ENCODE data around the gene TBR1. TPM values are rescaled to one million over a fixed set of nuclear protein-coding genes. Genes with fewer than 3 reads are reported as not detected.

Gene TBR1
- total and polyA plus RNA-seq, 3 donors from 2014 or later = 0.92 to 5.3 (median 2.4) TPM

DNA sequence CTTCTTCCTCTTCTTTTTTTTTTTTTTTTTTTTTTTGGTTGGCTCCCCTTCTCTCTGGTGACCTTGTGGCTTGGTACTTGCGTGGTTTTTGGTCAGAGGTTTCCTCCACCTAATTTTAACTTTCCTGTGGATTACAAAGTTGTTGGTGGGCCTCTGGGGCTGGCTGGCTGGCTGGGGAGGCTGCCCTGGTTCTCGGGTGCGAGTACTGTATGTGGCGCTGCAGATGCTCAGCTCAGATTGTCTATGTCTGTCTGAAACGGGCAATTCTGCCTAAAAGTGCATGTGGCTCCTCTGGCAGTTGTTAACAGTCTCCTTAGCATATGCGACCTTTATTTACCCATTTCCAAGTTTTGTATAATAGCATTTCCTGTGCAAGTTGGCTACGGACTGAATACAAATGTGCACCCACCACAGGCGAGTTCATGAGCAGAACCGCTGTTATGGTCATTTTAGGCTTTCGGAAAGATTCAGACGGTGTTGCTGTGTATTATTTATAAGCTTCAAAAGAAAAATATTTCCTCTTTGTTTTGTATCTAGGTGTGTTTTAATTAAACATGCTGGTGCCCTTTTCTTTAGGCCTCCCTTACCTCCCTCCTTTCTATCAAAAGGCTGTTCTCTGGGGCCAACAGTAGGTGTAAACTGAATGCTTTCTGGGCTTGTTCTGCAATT lies 4.4 kb downstream of the TBR1 start:
- Histone ChIP-seq H3K27me3 (peaks cover 3% of the 10 kb centered on the region), H3K27ac (no peak overlapping the region), H3K9me3 (no peaks in the 10 kb centered on the region), H3K4me1 (no peaks in the 10 kb centered on the region), H3K36me3 (ENCODE audit: low read depth, missing control alignments) (no peaks in the 10 kb centered on the region), H3K4me3 (no peak overlapping the region)
- intact Hi-C loops (cut with DNase I; ENCODE audit: low total_unique reads) = no loop called here
- no peak for DNase-seq
- 60 to 70% methylated on average over 9 to 11 of the region's 11 CpGs for whole genome bisulfite sequencing, 2 donors
- TF ChIP-seq, protein P1, sequence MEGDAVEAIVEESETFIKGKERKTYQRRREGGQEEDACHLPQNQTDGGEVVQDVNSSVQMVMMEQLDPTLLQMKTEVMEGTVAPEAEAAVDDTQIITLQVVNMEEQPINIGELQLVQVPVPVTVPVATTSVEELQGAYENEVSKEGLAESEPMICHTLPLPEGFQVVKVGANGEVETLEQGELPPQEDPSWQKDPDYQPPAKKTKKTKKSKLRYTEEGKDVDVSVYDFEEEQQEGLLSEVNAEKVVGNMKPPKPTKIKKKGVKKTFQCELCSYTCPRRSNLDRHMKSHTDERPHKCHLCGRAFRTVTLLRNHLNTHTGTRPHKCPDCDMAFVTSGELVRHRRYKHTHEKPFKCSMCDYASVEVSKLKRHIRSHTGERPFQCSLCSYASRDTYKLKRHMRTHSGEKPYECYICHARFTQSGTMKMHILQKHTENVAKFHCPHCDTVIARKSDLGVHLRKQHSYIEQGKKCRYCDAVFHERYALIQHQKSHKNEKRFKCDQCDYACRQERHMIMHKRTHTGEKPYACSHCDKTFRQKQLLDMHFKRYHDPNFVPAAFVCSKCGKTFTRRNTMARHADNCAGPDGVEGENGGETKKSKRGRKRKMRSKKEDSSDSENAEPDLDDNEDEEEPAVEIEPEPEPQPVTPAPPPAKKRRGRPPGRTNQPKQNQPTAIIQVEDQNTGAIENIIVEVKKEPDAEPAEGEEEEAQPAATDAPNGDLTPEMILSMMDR (IDR thresholded peaks at IDR 0.05) = no peak
- no peak for TF ChIP-seq POLR2A (IDR thresholded peaks at IDR 0.05)

DNA sequence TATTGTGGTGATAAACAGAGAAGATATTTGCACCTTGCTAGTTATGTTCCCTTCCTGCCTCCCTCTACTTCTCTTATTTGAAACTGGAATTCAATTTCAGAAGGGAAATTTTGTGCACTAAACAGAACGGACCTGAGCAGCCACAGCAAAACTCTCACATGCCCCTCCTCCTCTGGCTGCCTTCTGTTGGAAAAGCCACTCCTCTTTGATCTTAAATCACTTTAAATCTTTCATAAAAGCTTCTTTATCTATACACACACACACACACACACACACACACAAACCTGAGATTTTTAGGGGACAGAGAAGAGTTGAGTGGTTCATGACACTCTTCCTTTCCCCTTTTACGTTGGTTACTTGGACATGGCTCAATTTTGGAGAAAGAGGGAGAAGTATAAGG lies 5.6 kb downstream of the TBR1 start:
- Histone ChIP-seq H3K27ac (no peak overlapping the region), H3K27me3 (peaks cover 3% of the 10 kb centered on the region), H3K4me3 (no peak overlapping the region), H3K4me1 (no peaks in the 10 kb centered on the region), H3K9me3 (no peaks in the 10 kb centered on the region), H3K36me3 (ENCODE audit: low read depth, missing control alignments) (no peaks in the 10 kb centered on the region)
- intact Hi-C loops (cut with DNase I; ENCODE audit: low total_unique reads) = no loop called here
- 32 to 48% methylated on average over 2 of the region's 2 CpGs for WGBS, 2 donors
- TF ChIP-seq POLR2A (IDR thresholded peaks at IDR 0.05) = no peak
- TF ChIP-seq, protein P1 (IDR thresholded peaks at IDR 0.05) = no peak
- DNase-seq = no peak

- Histone ChIP-seq H3K36me3 (ENCODE audit: low read depth, missing control alignments) (no peaks in the 10 kb centered on the region), H3K9me3 (no peaks in the 10 kb centered on the region), H3K4me3 (peak overlapping the region; percentile 45 to 48), H3K27me3 (peaks cover 3% of the 10 kb centered on the region), H3K4me1 (no peaks in the 10 kb centered on the region), H3K27ac (no peak overlapping the region)
- DNase-seq = no peak
- intact Hi-C loops (cut with DNase I; ENCODE audit: low total_unique reads) = no loop called here
- WGBS, 2 donors = 20 to 45% methylated on average over 5 to 11 of the region's 11 CpGs
- no peak for TF ChIP-seq POLR2A (IDR thresholded peaks at IDR 0.05)
- TF ChIP-seq, protein P1 (IDR thresholded peaks at IDR 0.05) = no peak
These were observed 6.8 kb downstream of the TBR1 start for GRCh38 chr2:161422816-161423403.

DNA sequence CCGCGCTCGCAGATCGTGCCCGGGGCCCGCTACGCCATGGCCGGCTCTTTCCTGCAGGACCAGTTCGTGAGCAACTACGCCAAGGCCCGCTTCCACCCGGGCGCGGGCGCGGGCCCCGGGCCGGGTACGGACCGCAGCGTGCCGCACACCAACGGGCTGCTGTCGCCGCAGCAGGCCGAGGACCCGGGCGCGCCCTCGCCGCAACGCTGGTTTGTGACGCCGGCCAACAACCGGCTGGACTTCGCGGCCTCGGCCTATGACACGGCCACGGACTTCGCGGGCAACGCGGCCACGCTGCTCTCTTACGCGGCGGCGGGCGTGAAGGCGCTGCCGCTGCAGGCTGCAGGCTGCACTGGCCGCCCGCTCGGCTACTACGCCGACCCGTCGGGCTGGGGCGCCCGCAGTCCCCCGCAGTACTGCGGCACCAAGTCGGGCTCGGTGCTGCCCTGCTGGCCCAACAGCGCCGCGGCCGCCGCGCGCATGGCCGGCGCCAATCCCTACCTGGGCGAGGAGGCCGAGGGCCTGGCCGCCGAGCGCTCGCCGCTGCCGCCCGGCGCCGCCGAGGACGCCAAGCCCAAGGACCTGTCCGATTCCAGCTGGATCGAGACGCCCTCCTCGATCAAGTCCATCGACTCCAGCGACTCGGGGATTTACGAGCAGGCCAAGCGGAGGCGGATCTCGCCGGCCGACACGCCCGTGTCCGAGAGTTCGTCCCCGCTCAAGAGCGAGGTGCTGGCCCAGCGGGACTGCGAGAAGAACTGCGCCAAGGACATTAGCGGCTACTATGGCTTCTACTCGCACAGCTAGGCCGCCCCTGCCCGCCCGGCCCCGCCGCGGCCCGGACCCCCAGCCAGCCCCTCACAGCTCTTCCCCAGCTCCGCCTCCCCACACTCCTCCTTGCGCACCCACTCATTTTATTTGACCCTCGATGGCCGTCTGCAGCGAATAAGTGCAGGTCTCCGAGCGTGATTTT lies 7.6 kb downstream of the TBR1 start:
- peaks cover 3% of the 10 kb centered on the region for H3K27me3 ChIP-seq
- H3K4me1 ChIP-seq = no peaks in the 10 kb centered on the region
- intact Hi-C loops (cut with DNase I; ENCODE audit: low total_unique reads) = no loop called here
- DNase-seq = peak; percentile 25
- no peak overlapping the region for H3K27ac ChIP-seq
- 6 to 16% methylated on average over 7 to 61 of the region's 125 CpGs for WGBS, 2 donors
- TF ChIP-seq POLR2A (IDR thresholded peaks at IDR 0.05) = no peak
- TF ChIP-seq, protein P1 (IDR thresholded peaks at IDR 0.05) = no peak
- H3K9me3 ChIP-seq = no peaks in the 10 kb centered on the region
- H3K4me3 ChIP-seq = peak overlapping the region; percentile 45 to 48
- no peaks in the 10 kb centered on the region for H3K36me3 ChIP-seq (ENCODE audit: low read depth, missing control alignments)
